ENCODE results near the gene TMEM272. TPM values are rescaled to one million over a fixed set of nuclear protein-coding genes. Genes with fewer than 3 reads are reported as not detected.

TMEM272 gene
- total RNA-seq, 1 experiment from 2014 or later = 0.17 TPM

- no peaks in the 10 kb centered on the region for H3K27me3 ChIP-seq (ENCODE audit: insufficient read depth, low read length)
- H3K4me1 ChIP-seq (ENCODE audit: control insufficient read depth in 1 of 2, insufficient read depth in 2 of 2, low read length in 2 of 2) = no peaks in the 10 kb centered on the region
- DNase-seq (ENCODE audit: low read depth, low spot score) = no peak
- H2AFZ ChIP-seq (ENCODE audit: low read depth, low read length, poor library complexity, severe bottlenecking) = no peak overlapping the region
- no peak overlapping the region for H3K27ac ChIP-seq (ENCODE audit: low read depth, low read length)
- H4K20me1 ChIP-seq (ENCODE audit: insufficient read depth) = no peaks in the 10 kb centered on the region
- no peak overlapping the region for H3K4me2 ChIP-seq (ENCODE audit: low read length)
- H3K79me2 ChIP-seq (ENCODE audit: insufficient read depth, low read length) = no peaks in the 10 kb centered on the region
- intact Hi-C loops (cut with micrococcal nuclease) = no loop called here
- H3K36me3 ChIP-seq (ENCODE audit: control insufficient read depth in 1 of 2, insufficient read depth in 2 of 2, low read length in 2 of 2) = no peaks in the 10 kb centered on the region
- TF ChIP-seq SIN3A (IDR thresholded peaks at IDR 0.05; ENCODE audit: low read depth) = no peak
- no peak for TF ChIP-seq EZH2 (IDR thresholded peaks at IDR 0.05)
- no peak for TF ChIP-seq ELF1 (IDR thresholded peaks at IDR 0.05; ENCODE audit: borderline replicate concordance, low read depth)
- no peak for TF ChIP-seq REST (IDR thresholded peaks at IDR 0.05; ENCODE audit: low read depth)
- no peak for TF ChIP-seq CEBPB (IDR thresholded peaks at IDR 0.05; ENCODE audit: low read depth)
- TF ChIP-seq POLR2AphosphoS5 (IDR thresholded peaks at IDR 0.05; ENCODE audit: low read depth, low read length) = no peak
- TF ChIP-seq ATF3 (IDR thresholded peaks at IDR 0.05) = no peak
- TF ChIP-seq SP1 (IDR thresholded peaks at IDR 0.05; ENCODE audit: low read depth) = no peak
- TF ChIP-seq CTCF (IDR thresholded peaks at IDR 0.05 in 2 of 3, conservative IDR thresholded peaks at IDR 0.05 in 1 of 3; ENCODE audit: borderline replicate concordance in 1 of 3, insufficient read depth in 1 of 3, low read depth in 2 of 3, low read length in 2 of 3) = no peak
- TF ChIP-seq EGR1 (IDR thresholded peaks at IDR 0.05; ENCODE audit: low read depth) = no peak
- no peak for TF ChIP-seq YY1 (IDR thresholded peaks at IDR 0.05; ENCODE audit: extremely low read depth, insufficient replicate concordance, low read depth, low read length)
- no peak for TF ChIP-seq JUND (IDR thresholded peaks at IDR 0.05)
- TF ChIP-seq CBX3 (IDR thresholded peaks at IDR 0.05; ENCODE audit: low read depth) = no peak
- no peak for TF ChIP-seq EZH2phosphoT487 (IDR thresholded peaks at IDR 0.05; ENCODE audit: borderline replicate concordance)
- TF ChIP-seq MAX (IDR thresholded peaks at IDR 0.05) = no peak
- TF ChIP-seq TCF7L2 (IDR thresholded peaks at IDR 0.05; ENCODE audit: borderline replicate concordance, extremely low read depth, insufficient read depth, insufficient read length) = no peak
- TF ChIP-seq SRF (IDR thresholded peaks at IDR 0.05; ENCODE audit: low read depth) = no peak
- no TSS peak for BruUV-seq (replicated peaks)
- RAD21 ChIA-PET (ENCODE audit: low non-redundant PET in 1 of 2, low total read pairs in 2 of 2, uncharacterized antibody in 2 of 2, unreplicated experiment in 2 of 2) = no interaction called here
- no peaks in the 10 kb centered on the region for H3K9me3 ChIP-seq (ENCODE audit: control insufficient read depth in 1 of 2, insufficient read depth in 1 of 2, low read depth in 1 of 2, low read length in 2 of 2)
- CTCF ChIA-PET = no interaction called here
- ATAC-seq = no peak
- POLR2A ChIA-PET = no interaction called here
- H3K9ac ChIP-seq (ENCODE audit: low read length) = no peak overlapping the region
- no peak overlapping the region for H3K4me3 ChIP-seq (replicated peaks in 1 of 2; ENCODE audit: low read depth in 1 of 2, low read length in 2 of 2)
- H3K9me2 ChIP-seq (ENCODE audit: insufficient read depth) = no peaks in the 10 kb centered on the region
Measured at GRCh38 chr13:51879133-51879532, 34.2 kb upstream of the TMEM272 start.
